HCT116 (cell line): ENCODE data around the gene GEMIN5. TPM values are rescaled to one million over a fixed set of nuclear protein-coding genes. Genes with fewer than 3 reads are reported as not detected.

Experiments used
- ATAC-seq: fragments of 200-7000 bp; cut with Tn5 transposase; 2 replicates; pipeline ENCODE4 v1.9.1; 2020; ENCODE audit warnings: mild to moderate bottlenecking, moderate library complexity
- BruUV-seq: library from RNA; stranded (reverse); fragments of 400-500 nt; replicated peaks from 2 replicates; lab custom pipeline; 2021; lab: Mats Ljungman, UMichigan
- CTCF ChIA-PET: fragments of 300-600 bp; sonication (Branson Sonifier 250); formaldehyde crosslinking; loops from one replicate; lab custom pipeline; 2021; ENCODE audit warnings: antibody characterized with exemption; lab: Charles Lee
- POLR2A ChIA-PET: fragments of 300-600, 350-600 bp; sonication (Branson Sonifier 250); formaldehyde crosslinking; loops from one replicate; lab custom pipeline; 2021; ENCODE audit warnings: antibody characterized with exemption; lab: Charles Lee
- RAD21 ChIA-PET, 2 experiments: fragments of 300-600 bp; sonication (Branson Sonifier 250); formaldehyde crosslinking; loops; one replicate each; lab custom pipeline; 2023; ENCODE audit warnings: low total read pairs in 2 of 2; ENCODE audit not compliant: uncharacterized antibody in 2 of 2, unreplicated experiment in 2 of 2, low non-redundant PET in 1 of 2; lab: Charles Lee
- DNase-seq: peaks from one replicate; pipeline ENCODE4 v3.0.0-alpha.2; 2010; ENCODE audit warnings: low read depth, low spot score
- H2AFZ ChIP-seq: fragments of 200-600 bp; shearing (Covaris generic), sonication (generic); 2 replicates; pipeline ENCODE4 v1.6.1; 2017; ENCODE audit warnings: low read depth, mixed run types, mixed read lengths, antibody characterized with exemption, low read length; ENCODE audit not compliant: poor library complexity, severe bottlenecking
- H3K27ac ChIP-seq: 2 replicates; pipeline ENCODE4 v1.5.1; 2012; ENCODE audit warnings: low read depth, low read length
- H3K27me3 ChIP-seq: fragments of 200-600 bp; sonication (generic); 2 replicates; pipeline ENCODE4 v1.6.1; 2016; ENCODE audit warnings: mixed run types, low read length, mixed read lengths; ENCODE audit not compliant: insufficient read depth
- H3K36me3 ChIP-seq, 2 experiments: fragments of 200-500 bp in 1 of 2; fragments of 200-600 bp in 1 of 2; sonication (Bioruptor generic) in 1 of 2; sonication (generic) in 1 of 2; 2 replicates each; pipeline versions ENCODE4 v1.5.1 to v1.6.1; 2014 to 2016; ENCODE audit warnings: low read length in 2 of 2, inconsistent platforms in 1 of 2, mixed read lengths in 1 of 2, mixed run types in 1 of 2; ENCODE audit not compliant: insufficient read depth in 2 of 2, control insufficient read depth in 1 of 2
- H3K4me1 ChIP-seq, 2 experiments: fragments of 200-600 bp in 1 of 2; sonication (generic) in 1 of 2; 2 replicates each; pipeline versions ENCODE4 v1.5.1 to v1.6.1; 2012 to 2017; ENCODE audit warnings: low read length in 2 of 2, inconsistent platforms in 1 of 2, mild to moderate bottlenecking in 1 of 2, mixed read lengths in 1 of 2, mixed run types in 1 of 2, moderate library complexity in 1 of 2; ENCODE audit not compliant: insufficient read depth in 2 of 2, control insufficient read depth in 1 of 2
- H3K4me2 ChIP-seq: fragments of 200-600 bp; sonication (generic); 2 replicates; pipeline ENCODE4 v1.6.1; 2017; ENCODE audit warnings: mixed run types, low read length, mixed read lengths
- H3K4me3 ChIP-seq, 2 experiments: fragments of 200-600 bp in 1 of 2; sonication (generic) in 1 of 2; replicated peaks in 1 of 2; 2 replicates each; pipeline ENCODE4 v1.5.1; 2011 to 2016; ENCODE audit warnings: low read length in 2 of 2, control low read depth in 1 of 2, low read depth in 1 of 2, mild to moderate bottlenecking in 1 of 2, mixed read lengths in 1 of 2, mixed run types in 1 of 2
- H3K79me2 ChIP-seq: fragments of 200-600 bp; sonication (generic); 2 replicates; pipeline ENCODE4 v1.6.1; 2017; ENCODE audit warnings: mild to moderate bottlenecking, mixed run types, low read length, moderate library complexity, mixed read lengths; ENCODE audit not compliant: insufficient read depth
- H3K9ac ChIP-seq: fragments of 200-600 bp; sonication (generic); 2 replicates; pipeline ENCODE4 v1.6.1; 2016; ENCODE audit warnings: low read length, mixed read lengths
- H3K9me2 ChIP-seq: fragments of 200-600 bp; sonication (generic), shearing (Covaris generic); 2 replicates; pipeline ENCODE4 v1.6.1; 2017; ENCODE audit warnings: mixed run types, mild to moderate bottlenecking, moderate library complexity; ENCODE audit not compliant: insufficient read depth
- H3K9me3 ChIP-seq, 2 experiments: fragments of 200-500 bp in 1 of 2; fragments of 200-600 bp in 1 of 2; sonication (Bioruptor generic) in 1 of 2; sonication (generic) in 1 of 2; 2 replicates each; pipeline ENCODE4 v1.6.1; 2014 to 2017; ENCODE audit warnings: low read length in 2 of 2, mixed read lengths in 2 of 2, inconsistent platforms in 1 of 2, low read depth in 1 of 2, mild to moderate bottlenecking in 1 of 2, mixed run types in 1 of 2, moderate library complexity in 1 of 2; ENCODE audit not compliant: control insufficient read depth in 1 of 2, insufficient read depth in 1 of 2
- H4K20me1 ChIP-seq: fragments of 200-600 bp; sonication (generic), shearing (Covaris generic); 2 replicates; pipeline ENCODE4 v1.6.1; 2017; ENCODE audit warnings: mixed run types, mild to moderate bottlenecking, moderate library complexity; ENCODE audit not compliant: insufficient read depth
- CEBPB ChIP-seq: IDR thresholded peaks from 2 replicates; pipeline ENCODE4 v1.6.1; 2012; ENCODE audit warnings: low read depth
- EGR1 ChIP-seq: IDR thresholded peaks from 2 replicates; pipeline ENCODE4 v1.6.1; 2012; ENCODE audit warnings: low read depth
- EZH2phosphoT487 ChIP-seq: fragments of 200-600 bp; IDR thresholded peaks from 2 replicates; pipeline ENCODE4 v1.6.1; 2018; ENCODE audit warnings: antibody characterized with exemption, borderline replicate concordance
- JUND ChIP-seq: IDR thresholded peaks from 2 replicates; pipeline ENCODE4 v1.6.1; 2012
- POLR2A ChIP-seq: IDR thresholded peaks from 2 replicates; pipeline ENCODE4 v1.7.0; 2011; ENCODE audit warnings: borderline replicate concordance; ENCODE audit not compliant: insufficient read depth, insufficient read length; ENCODE audit errors: extremely low read depth
- POLR2AphosphoS5 ChIP-seq: IDR thresholded peaks from 2 replicates; pipeline ENCODE4 v1.6.1; 2011; ENCODE audit warnings: mild to moderate bottlenecking, low read depth, low read length, moderate library complexity
- SP1 ChIP-seq: IDR thresholded peaks from 2 replicates; pipeline ENCODE4 v1.6.1; 2012; ENCODE audit warnings: low read depth
- TCF7L2 ChIP-seq: IDR thresholded peaks from 2 replicates; pipeline ENCODE4 v1.7.0; 2011; ENCODE audit warnings: borderline replicate concordance, inconsistent platforms; ENCODE audit not compliant: insufficient read depth, insufficient read length; ENCODE audit errors: extremely low read depth
- ZBTB33 ChIP-seq: IDR thresholded peaks from 2 replicates; pipeline ENCODE4 v1.6.1; 2011; ENCODE audit warnings: mild to moderate bottlenecking, low read length, moderate library complexity; ENCODE audit not compliant: insufficient replicate concordance; ENCODE audit errors: extremely low read depth
- ZNF274 ChIP-seq: fragments of 200-500 bp; sonication (Bioruptor generic); IDR thresholded peaks from 2 replicates; pipeline ENCODE4 v1.6.1; 2014; ENCODE audit warnings: mild to moderate bottlenecking, low read depth, low read length, inconsistent platforms
- intact Hi-C: fragments of 100-400 bp; cut with micrococcal nuclease; formaldehyde crosslinking; loops from 2 replicates; pipeline ENCODE4 v1.10.0; 2022
- total RNA-seq: library from RNA; stranded (reverse); gene quantifications from one replicate; pipeline ENCODE4 v1.2.1, GENCODE V29; 2021; ENCODE audit not compliant: unreplicated experiment

GEMIN5 gene
- total RNA-seq, 1 experiment from 2014 or later, result 35.9 TPM

- ChIA-PET RAD21 (no interaction called here), CTCF (interaction anchor here (0.6 to 0.9 kb wide), 2 partner anchors 16 to 207 kb away, joined by 3 read pairs; no protein-coding TSS in a partner anchor), POLR2A (interaction anchor here (0.6 to 2.1 kb wide), 6 partner anchors 8 to 175 kb away, joined by 3 to 7 read pairs (median 3); partner anchors contain the start of gene GEMIN5)
These were observed 80.3 kb downstream of the GEMIN5 start for GRCh38 chr5:154857530-154858296.

More at GRCh38 chr5:154857530-154858296, 80.3 kb downstream of the GEMIN5 start:
- H3K4me2 ChIP-seq, result peak overlapping the region; percentile 80
- H3K27ac ChIP-seq, result peak overlapping the region; percentile 94
- peaks cover 43% of the 10 kb centered on the region for H3K79me2 ChIP-seq
- no peaks in the 10 kb centered on the region for H4K20me1 ChIP-seq
- peaks cover 17 to 22% of the 10 kb centered on the region in 2 experiments for H3K4me1 ChIP-seq
- intact Hi-C loops, result loop anchor here (2.0 to 10.0 kb wide), 5 partner anchors 25 to 207 kb away; partner anchors contain the start of genes GEMIN5 and LARP1
- peak; percentile 81 for ATAC-seq
- no TSS peak for BruUV-seq
- H3K9me2 ChIP-seq, result no peaks in the 10 kb centered on the region
- no peaks in the 10 kb centered on the region for H3K27me3 ChIP-seq
- peak; percentile 92 for DNase-seq
- peak overlapping the region; percentile 76 to 95 for H3K4me3 ChIP-seq
- no peak overlapping the region for H2AFZ ChIP-seq
- TF ChIP-seq ZNF274 (no peak), POLR2A (peak; percentile 68), POLR2AphosphoS5 (peak; percentile 81), CEBPB (no peak), ZBTB33 (no peak), JUND (no peak), EGR1 (no peak), TCF7L2 (peak; percentile 88), EZH2phosphoT487 (no peak), SP1 (no peak)
- peak overlapping the region; percentile 82 for H3K9ac ChIP-seq
- no peaks in the 10 kb centered on the region for H3K9me3 ChIP-seq
- no peaks in the 10 kb centered on the region for H3K36me3 ChIP-seq
